ENCODE results near the gene PIP5K1A. TPM values are rescaled to one million over a fixed set of nuclear protein-coding genes. Genes with fewer than 3 reads are reported as not detected.

The PIP5K1A gene
- total RNA-seq, 4 donors from 2014 or later: 46.7 to 78.2 (median 59.4) TPM

DNA sequence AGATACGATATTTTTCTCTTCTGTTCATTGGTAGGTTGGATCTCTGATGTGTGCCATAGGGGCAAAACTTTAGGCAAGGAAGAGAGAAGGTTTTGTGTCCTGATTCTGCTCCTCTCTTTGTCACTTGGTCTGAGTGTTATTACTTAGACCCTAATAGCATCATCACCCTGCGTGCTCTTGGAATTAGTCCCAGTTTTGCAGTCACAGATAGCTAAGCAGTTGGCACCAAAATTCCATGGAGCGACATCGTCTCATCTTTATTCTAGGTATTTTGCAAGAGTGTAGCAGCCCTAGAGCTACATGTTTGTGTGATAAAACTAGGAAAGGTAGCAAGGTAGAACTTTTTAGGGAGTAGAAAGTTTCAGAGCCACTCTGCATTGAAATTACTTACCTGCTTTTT lies 23.8 kb downstream of the PIP5K1A start:
- 91 to 93% methylated on average over 4 of the region's 4 CpGs for WGBS, 2 donors (ENCODE audit: low coverage in 1 of 2)
- no peak for TF ChIP-seq POLR2A (IDR thresholded peaks at IDR 0.05)
- TF ChIP-seq POLR2AphosphoS5 (IDR thresholded peaks at IDR 0.05): no peak
- TF ChIP-seq, protein P1, sequence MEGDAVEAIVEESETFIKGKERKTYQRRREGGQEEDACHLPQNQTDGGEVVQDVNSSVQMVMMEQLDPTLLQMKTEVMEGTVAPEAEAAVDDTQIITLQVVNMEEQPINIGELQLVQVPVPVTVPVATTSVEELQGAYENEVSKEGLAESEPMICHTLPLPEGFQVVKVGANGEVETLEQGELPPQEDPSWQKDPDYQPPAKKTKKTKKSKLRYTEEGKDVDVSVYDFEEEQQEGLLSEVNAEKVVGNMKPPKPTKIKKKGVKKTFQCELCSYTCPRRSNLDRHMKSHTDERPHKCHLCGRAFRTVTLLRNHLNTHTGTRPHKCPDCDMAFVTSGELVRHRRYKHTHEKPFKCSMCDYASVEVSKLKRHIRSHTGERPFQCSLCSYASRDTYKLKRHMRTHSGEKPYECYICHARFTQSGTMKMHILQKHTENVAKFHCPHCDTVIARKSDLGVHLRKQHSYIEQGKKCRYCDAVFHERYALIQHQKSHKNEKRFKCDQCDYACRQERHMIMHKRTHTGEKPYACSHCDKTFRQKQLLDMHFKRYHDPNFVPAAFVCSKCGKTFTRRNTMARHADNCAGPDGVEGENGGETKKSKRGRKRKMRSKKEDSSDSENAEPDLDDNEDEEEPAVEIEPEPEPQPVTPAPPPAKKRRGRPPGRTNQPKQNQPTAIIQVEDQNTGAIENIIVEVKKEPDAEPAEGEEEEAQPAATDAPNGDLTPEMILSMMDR (IDR thresholded peaks at IDR 0.05): no peak
- no peak for TF ChIP-seq EP300 (IDR thresholded peaks at IDR 0.05; ENCODE audit: low read depth)
- Histone ChIP-seq H3K9me3 (no peaks in the 10 kb centered on the region), H3K27me3 (no peaks in the 10 kb centered on the region), H3K27ac (no peak overlapping the region), H3K4me3 (no peak overlapping the region), H3K4me1 (peaks cover 0 to 5% (median 2%) of the 10 kb centered on the region in 4 donors), H3K36me3 (peaks cover 0 to 12% (median 2%) of the 10 kb centered on the region in 4 donors)
- DNase-seq: no peak
- intact Hi-C loops (cut with DNase I; ENCODE audit: low total_unique reads) (no loop called here), in situ Hi-C loops (cut with MboI; ENCODE audit: low pct_ligation_motif_present in 1 of 4, low pct_unique_long_range_greater_than_20kb in 1 of 4, low sequenced_read_pairs in 3 of 4) (no loop called here)

DNA sequence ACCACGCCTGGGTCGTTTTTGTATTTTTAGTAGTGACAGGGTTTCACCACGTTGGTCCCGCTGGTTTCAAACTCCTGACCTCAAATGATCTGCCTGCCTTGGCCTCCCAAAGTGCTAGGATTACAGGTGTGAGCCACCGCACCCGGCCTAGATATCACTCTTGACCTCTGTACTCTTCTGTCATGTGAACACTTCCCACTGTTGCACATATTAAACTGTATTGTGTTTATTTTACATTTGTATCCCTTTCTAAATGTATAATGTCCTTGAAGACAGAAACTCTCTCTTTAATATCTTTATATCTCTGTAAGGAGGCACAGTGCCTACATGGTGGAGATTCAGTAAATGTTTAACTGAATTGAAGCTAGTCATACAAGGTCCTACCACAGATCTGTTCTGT lies 36.9 kb downstream of the PIP5K1A start:
- TF ChIP-seq POLR2AphosphoS5 (IDR thresholded peaks at IDR 0.05) (no peak), POLR2A (IDR thresholded peaks at IDR 0.05) (no peak), EP300 (IDR thresholded peaks at IDR 0.05; ENCODE audit: low read depth) (no peak)
- TF ChIP-seq, protein P1 (IDR thresholded peaks at IDR 0.05): no peak
- peaks cover 0 to 89% (median 44%) of the 10 kb centered on the region in 4 donors for H3K36me3 ChIP-seq
- in situ Hi-C loops (cut with MboI; ENCODE audit: low pct_ligation_motif_present in 1 of 4, low pct_unique_long_range_greater_than_20kb in 1 of 4, low sequenced_read_pairs in 3 of 4) (no loop called here), intact Hi-C loops (cut with DNase I; ENCODE audit: low total_unique reads) (no loop called here)
- WGBS, 2 donors (ENCODE audit: low coverage in 1 of 2): 47 to 81% methylated on average over 3 to 6 of the region's 6 CpGs
- peak overlapping the region in 1 of 4 donors; percentile 0 for H3K27ac ChIP-seq
- no peaks in the 10 kb centered on the region for H3K9me3 ChIP-seq
- no peak overlapping the region for H3K4me3 ChIP-seq
- no peaks in the 10 kb centered on the region for H3K27me3 ChIP-seq
- DNase-seq: no peak
- H3K4me1 ChIP-seq: no peaks in the 10 kb centered on the region

DNA sequence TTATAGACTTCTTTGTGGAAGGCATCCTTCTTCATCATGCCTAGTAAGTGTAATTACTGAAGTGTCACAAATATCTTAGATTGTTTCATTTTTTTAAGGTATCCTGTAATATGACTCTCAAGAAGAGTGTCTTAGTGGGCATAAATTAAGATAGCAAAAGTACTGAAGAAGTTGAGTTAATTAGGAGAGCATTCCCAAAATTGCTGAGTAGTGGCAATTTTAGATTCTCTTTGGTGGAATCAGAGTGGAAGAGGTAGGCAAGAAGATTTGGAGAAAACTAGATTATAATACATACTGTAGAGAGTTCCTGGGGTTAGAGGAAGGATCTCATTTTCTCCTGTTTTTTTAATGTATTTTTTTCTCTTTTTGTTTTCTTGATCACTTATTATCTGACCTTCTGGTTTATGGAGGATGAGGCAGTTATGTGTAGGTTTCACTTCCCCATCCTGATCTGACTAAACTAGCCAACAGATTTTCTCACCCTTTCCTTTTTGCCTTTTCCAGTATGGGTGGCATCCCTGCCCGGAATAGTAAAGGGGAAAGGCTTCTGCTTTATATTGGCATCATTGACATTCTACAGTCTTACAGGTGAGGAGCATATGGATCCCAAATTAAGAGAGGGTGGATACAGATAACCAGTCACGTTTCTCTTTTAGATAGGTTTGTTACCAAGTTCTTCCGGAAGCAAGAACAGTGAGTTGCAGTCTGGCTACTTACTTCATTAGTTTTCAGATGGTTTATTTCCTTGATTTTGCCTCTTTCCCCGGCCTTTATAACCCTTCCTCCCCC lies 39.5 kb downstream of the PIP5K1A start:
- Histone ChIP-seq H3K9me3 (no peaks in the 10 kb centered on the region), H3K27ac (no peak overlapping the region), H3K27me3 (no peaks in the 10 kb centered on the region), H3K36me3 (peaks cover 0 to 96% (median 46%) of the 10 kb centered on the region in 4 donors), H3K4me1 (no peaks in the 10 kb centered on the region), H3K4me3 (no peak overlapping the region)
- intact Hi-C loops (cut with DNase I; ENCODE audit: low total_unique reads) (no loop called here), in situ Hi-C loops (cut with MboI; ENCODE audit: low pct_ligation_motif_present in 1 of 4, low pct_unique_long_range_greater_than_20kb in 1 of 4, low sequenced_read_pairs in 3 of 4) (no loop called here)
- WGBS, 2 donors (ENCODE audit: low coverage in 1 of 2): 71 to 85% methylated on average over 2 to 4 of the region's 4 CpGs
- TF ChIP-seq POLR2AphosphoS5 (IDR thresholded peaks at IDR 0.05) (no peak), EP300 (IDR thresholded peaks at IDR 0.05; ENCODE audit: low read depth) (no peak), POLR2A (IDR thresholded peaks at IDR 0.05) (no peak)
- TF ChIP-seq, protein P1 (IDR thresholded peaks at IDR 0.05): no peak
- DNase-seq: no peak

DNA sequence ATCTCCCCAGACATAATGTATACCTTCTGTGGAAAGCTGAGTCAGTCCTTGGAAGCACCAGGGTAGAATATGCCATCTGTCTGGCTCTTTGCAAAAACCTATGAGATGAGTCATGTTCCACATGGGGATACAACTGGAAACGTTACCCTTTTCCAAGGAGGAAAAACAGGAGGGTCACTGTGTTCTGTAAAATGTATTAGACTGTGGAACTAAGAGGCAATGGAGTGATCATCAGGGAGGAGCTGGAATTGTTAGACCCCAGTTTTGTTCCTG lies 40.1 kb downstream of the PIP5K1A start:
- Histone ChIP-seq H3K4me3 (no peak overlapping the region), H3K4me1 (no peaks in the 10 kb centered on the region), H3K36me3 (peaks cover 0 to 98% (median 46%) of the 10 kb centered on the region in 4 donors), H3K27me3 (no peaks in the 10 kb centered on the region), H3K9me3 (no peaks in the 10 kb centered on the region), H3K27ac (no peak overlapping the region)
- no peak for TF ChIP-seq POLR2A (IDR thresholded peaks at IDR 0.05)
- TF ChIP-seq, protein P1 (IDR thresholded peaks at IDR 0.05): no peak
- no peak for TF ChIP-seq EP300 (IDR thresholded peaks at IDR 0.05; ENCODE audit: low read depth)
- TF ChIP-seq POLR2AphosphoS5 (IDR thresholded peaks at IDR 0.05): no peak
- DNase-seq: no peak
- WGBS, 2 donors (ENCODE audit: low coverage in 1 of 2): 17 to 65% methylated on average over 1 of the region's 1 CpG
- in situ Hi-C loops (cut with MboI; ENCODE audit: low pct_ligation_motif_present in 1 of 4, low pct_unique_long_range_greater_than_20kb in 1 of 4, low sequenced_read_pairs in 3 of 4) (no loop called here), intact Hi-C loops (cut with DNase I; ENCODE audit: low total_unique reads) (no loop called here)
